ENCODE data around the gene MACROD2.

- no peak for TF ChIP-seq CTCF (conservative IDR thresholded peaks at IDR 0.05; ENCODE audit: low read depth in 2 of 2)
- no peak for TF ChIP-seq REST (IDR thresholded peaks at IDR 0.05; ENCODE audit: unreplicated experiment)
- no peak for TF ChIP-seq EZH2 (IDR thresholded peaks at IDR 0.05; ENCODE audit: low read depth, unreplicated experiment)
- TF ChIP-seq POLR2AphosphoS5 (IDR thresholded peaks at IDR 0.05; ENCODE audit: low read depth) = no peak
- TF ChIP-seq JUNB (IDR thresholded peaks at IDR 0.05; ENCODE audit: unreplicated experiment) = no peak
- TF ChIP-seq ZNF114 (CRISPR knock-in tag; IDR thresholded peaks at IDR 0.05) = no peak
These were observed 346.5 kb downstream of the MACROD2 start for GRCh38 chr20:14341801-14342200.

All from GM23338 (cell line).